ENCODE data around the gene SNRPA1.

GRCh38 chr15:101322854-101323477 is 27.9 kb upstream of the SNRPA1 start:
- TF ChIP-seq, protein P1, sequence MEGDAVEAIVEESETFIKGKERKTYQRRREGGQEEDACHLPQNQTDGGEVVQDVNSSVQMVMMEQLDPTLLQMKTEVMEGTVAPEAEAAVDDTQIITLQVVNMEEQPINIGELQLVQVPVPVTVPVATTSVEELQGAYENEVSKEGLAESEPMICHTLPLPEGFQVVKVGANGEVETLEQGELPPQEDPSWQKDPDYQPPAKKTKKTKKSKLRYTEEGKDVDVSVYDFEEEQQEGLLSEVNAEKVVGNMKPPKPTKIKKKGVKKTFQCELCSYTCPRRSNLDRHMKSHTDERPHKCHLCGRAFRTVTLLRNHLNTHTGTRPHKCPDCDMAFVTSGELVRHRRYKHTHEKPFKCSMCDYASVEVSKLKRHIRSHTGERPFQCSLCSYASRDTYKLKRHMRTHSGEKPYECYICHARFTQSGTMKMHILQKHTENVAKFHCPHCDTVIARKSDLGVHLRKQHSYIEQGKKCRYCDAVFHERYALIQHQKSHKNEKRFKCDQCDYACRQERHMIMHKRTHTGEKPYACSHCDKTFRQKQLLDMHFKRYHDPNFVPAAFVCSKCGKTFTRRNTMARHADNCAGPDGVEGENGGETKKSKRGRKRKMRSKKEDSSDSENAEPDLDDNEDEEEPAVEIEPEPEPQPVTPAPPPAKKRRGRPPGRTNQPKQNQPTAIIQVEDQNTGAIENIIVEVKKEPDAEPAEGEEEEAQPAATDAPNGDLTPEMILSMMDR (IDR thresholded peaks at IDR 0.05) = no peak
- no peak for TF ChIP-seq POLR2A (IDR thresholded peaks at IDR 0.05)
